Measurements from ENCODE around the gene PTPRG. TPM values are rescaled to one million over a fixed set of nuclear protein-coding genes. Genes with fewer than 3 reads are reported as not detected.

PTPRG gene
- total RNA-seq, 1 experiment from 2014 or later: 69.3 TPM

DNA sequence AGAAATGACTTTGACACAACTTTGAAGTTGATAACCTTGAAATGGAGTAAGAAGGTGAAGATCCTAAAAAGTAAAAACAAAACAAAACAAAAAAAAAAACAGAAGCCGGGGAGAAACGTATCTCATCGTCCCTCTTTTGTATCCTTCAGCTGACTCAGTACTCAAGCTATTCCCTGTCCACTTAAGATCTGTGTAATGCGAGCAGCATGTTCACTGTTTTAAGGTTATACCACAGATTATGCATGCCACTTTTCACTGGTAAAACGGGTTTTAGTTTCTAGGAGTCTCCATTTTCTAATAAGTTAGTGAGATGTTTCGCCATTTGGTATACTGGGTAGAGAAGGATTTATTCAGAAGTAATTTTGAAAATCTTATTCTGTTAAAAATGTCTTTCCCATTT is 487.7 kb downstream of the PTPRG start:
- H2BK120ac ChIP-seq (ENCODE audit: low read depth, low read length, poor library complexity, severe bottlenecking): no peak overlapping the region
- H3K4ac ChIP-seq (ENCODE audit: low read depth, low read length): no peak overlapping the region
- peaks cover 8% of the 10 kb centered on the region for H3K4me1 ChIP-seq (ENCODE audit: insufficient read depth, low read length)
- H3K14ac ChIP-seq (ENCODE audit: insufficient read depth, low read length): no peak overlapping the region
- no peak overlapping the region for H3K4me2 ChIP-seq (ENCODE audit: insufficient read depth, insufficient read length, low read length)
- no peak overlapping the region for H4K8ac ChIP-seq (replicated peaks; ENCODE audit: insufficient read length, low read depth, low read length)
- H2BK15ac ChIP-seq (ENCODE audit: low read depth, low read length): no peak overlapping the region
- no peak overlapping the region for H2BK5ac ChIP-seq (ENCODE audit: insufficient read length, low read length)
- no peak overlapping the region for H3K18ac ChIP-seq (ENCODE audit: insufficient read length, low read depth, low read length)
- DNase-seq: no peak
- H3K56ac ChIP-seq (ENCODE audit: insufficient read length, low read depth, low read length): no peak overlapping the region
- H3K23ac ChIP-seq (ENCODE audit: insufficient read length, low read depth, low read length): no peak overlapping the region
- H3K27me3 ChIP-seq (ENCODE audit: insufficient read depth, low read length): no peaks in the 10 kb centered on the region
- no peak overlapping the region for H3K4me3 Mint-ChIP-seq
- no peak overlapping the region for H2BK20ac ChIP-seq (ENCODE audit: low read depth, low read length, poor library complexity, severe bottlenecking)
- no peak overlapping the region for H2AK5ac ChIP-seq (ENCODE audit: insufficient read length, low read length)
- no peaks in the 10 kb centered on the region for H3K9me3 Mint-ChIP-seq
- no peak overlapping the region for H3K27ac ChIP-seq (ENCODE audit: insufficient read length, low read depth, low read length)
- no peak overlapping the region for H2AFZ ChIP-seq (ENCODE audit: low read length)
- H2BK12ac ChIP-seq (ENCODE audit: insufficient read length, low read depth, low read length): no peak overlapping the region
- H3K4me1 Mint-ChIP-seq: peaks cover 46 to 54% of the 10 kb centered on the region in 2 experiments
- WGBS (ENCODE audit: extremely low coverage, insufficient read length, low lambda C conversion rate): no CpG with 5 or more reads among the region's 6 CpGs
- H4K20me1 ChIP-seq (ENCODE audit: control insufficient read depth, insufficient read depth, insufficient read length): no peaks in the 10 kb centered on the region
- no peak overlapping the region for H4K5ac ChIP-seq (ENCODE audit: insufficient read length, low read depth, low read length)
- H3K27ac Mint-ChIP-seq: 0 out of 7 replicates have a peak overlapping the region, but pooled peaks of 1 of the 3 experiments have one; percentile 45
- no peaks in the 10 kb centered on the region for H3K79me1 ChIP-seq (ENCODE audit: insufficient read depth, low read depth, low read length, poor library complexity, severe bottlenecking)
- H4K91ac ChIP-seq (ENCODE audit: insufficient read length, low read depth, low read length): no peak overlapping the region
- TF ChIP-seq, protein P1, sequence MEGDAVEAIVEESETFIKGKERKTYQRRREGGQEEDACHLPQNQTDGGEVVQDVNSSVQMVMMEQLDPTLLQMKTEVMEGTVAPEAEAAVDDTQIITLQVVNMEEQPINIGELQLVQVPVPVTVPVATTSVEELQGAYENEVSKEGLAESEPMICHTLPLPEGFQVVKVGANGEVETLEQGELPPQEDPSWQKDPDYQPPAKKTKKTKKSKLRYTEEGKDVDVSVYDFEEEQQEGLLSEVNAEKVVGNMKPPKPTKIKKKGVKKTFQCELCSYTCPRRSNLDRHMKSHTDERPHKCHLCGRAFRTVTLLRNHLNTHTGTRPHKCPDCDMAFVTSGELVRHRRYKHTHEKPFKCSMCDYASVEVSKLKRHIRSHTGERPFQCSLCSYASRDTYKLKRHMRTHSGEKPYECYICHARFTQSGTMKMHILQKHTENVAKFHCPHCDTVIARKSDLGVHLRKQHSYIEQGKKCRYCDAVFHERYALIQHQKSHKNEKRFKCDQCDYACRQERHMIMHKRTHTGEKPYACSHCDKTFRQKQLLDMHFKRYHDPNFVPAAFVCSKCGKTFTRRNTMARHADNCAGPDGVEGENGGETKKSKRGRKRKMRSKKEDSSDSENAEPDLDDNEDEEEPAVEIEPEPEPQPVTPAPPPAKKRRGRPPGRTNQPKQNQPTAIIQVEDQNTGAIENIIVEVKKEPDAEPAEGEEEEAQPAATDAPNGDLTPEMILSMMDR (conservative IDR thresholded peaks at IDR 0.05): no peak
- no peaks in the 10 kb centered on the region for H3K9me3 ChIP-seq (ENCODE audit: control insufficient read depth, low read depth, low read length)
- H3K79me2 ChIP-seq (ENCODE audit: insufficient read depth, low read length): peaks cover 4% of the 10 kb centered on the region; the same call in 1 of the 2 replicates
- no peak overlapping the region for H3T11ph ChIP-seq (ENCODE audit: low read length)
- H3K23me2 ChIP-seq (ENCODE audit: insufficient read length, low read depth, low read length, poor library complexity, severe bottlenecking): no peaks in the 10 kb centered on the region
- H3K9ac ChIP-seq (ENCODE audit: extremely low read depth, insufficient read length, low read length): no peak overlapping the region
- H3K27me3 Mint-ChIP-seq (ENCODE audit: low read depth): no peaks in the 10 kb centered on the region
- no peaks in the 10 kb centered on the region for H3K36me3 Mint-ChIP-seq (ENCODE audit: insufficient read depth in 1 of 3, low read depth in 3 of 3)
